ENCODE measurements around the gene NPAS2.

The NPAS2 gene

GRCh38 chr2:100793982-100794381, 26.0 kb upstream of the NPAS2 start:
- no peak for DNase-seq (ENCODE audit: low read depth)
- no peak for TF ChIP-seq CTCF (IDR thresholded peaks at IDR 0.05; ENCODE audit: low read length, missing control alignments)
- H3K4me3 ChIP-seq (replicated peaks; ENCODE audit: low read depth, low read length), result no peak overlapping the region

GRCh38 chr2:100796499-100797100, 23.3 kb upstream of the NPAS2 start:
- no peak for TF ChIP-seq CTCF (IDR thresholded peaks at IDR 0.05; ENCODE audit: low read length, missing control alignments)
- DNase-seq (ENCODE audit: low read depth), result peak; percentile 68
- H3K4me3 ChIP-seq (replicated peaks; ENCODE audit: low read depth, low read length), result no peak overlapping the region

- DNase-seq (ENCODE audit: low read depth), result no peak
- TF ChIP-seq CTCF (IDR thresholded peaks at IDR 0.05; ENCODE audit: low read length, missing control alignments), result no peak
- no peak overlapping the region for H3K4me3 ChIP-seq (replicated peaks; ENCODE audit: low read depth, low read length)
Observed at GRCh38 chr2:100799686-100800085, 20.3 kb upstream of the NPAS2 start.

GRCh38 chr2:100800915-100801314, 19.0 kb upstream of the NPAS2 start:
- TF ChIP-seq CTCF (IDR thresholded peaks at IDR 0.05; ENCODE audit: low read length, missing control alignments), result no peak
- H3K4me3 ChIP-seq (replicated peaks; ENCODE audit: low read depth, low read length), result no peak overlapping the region
- no peak for DNase-seq (ENCODE audit: low read depth)

GRCh38 chr2:100801402-100801801, 18.5 kb upstream of the NPAS2 start:
- DNase-seq (ENCODE audit: low read depth), result no peak
- no peak for TF ChIP-seq CTCF (IDR thresholded peaks at IDR 0.05; ENCODE audit: low read length, missing control alignments)
- no peak overlapping the region for H3K4me3 ChIP-seq (replicated peaks; ENCODE audit: low read depth, low read length)

GRCh38 chr2:100802066-100802465, 17.9 kb upstream of the NPAS2 start:
- no peak overlapping the region for H3K4me3 ChIP-seq (replicated peaks; ENCODE audit: low read depth, low read length)
- TF ChIP-seq CTCF (IDR thresholded peaks at IDR 0.05; ENCODE audit: low read length, missing control alignments), result no peak
- DNase-seq (ENCODE audit: low read depth), result no peak

- H3K4me3 ChIP-seq (replicated peaks; ENCODE audit: low read depth, low read length), result no peak overlapping the region
- no peak for DNase-seq (ENCODE audit: low read depth)
- no peak for TF ChIP-seq CTCF (IDR thresholded peaks at IDR 0.05; ENCODE audit: low read length, missing control alignments)
Observed at GRCh38 chr2:100803334-100803733, 16.6 kb upstream of the NPAS2 start.
